Activated T-helper 9 cell treated with anti-CD3 and anti-CD28 coated beads, Interleukin-2, amount 50 U/mL, for 16 hours (primary cell): ENCODE measurements around the gene NOP53.

ENCODE experiments used
- DNase-seq: peaks from one replicate; pipeline ENCODE4 v3.0.0-alpha.2; 2020; ENCODE audit warnings: low read depth

NOP53 gene

DNA sequence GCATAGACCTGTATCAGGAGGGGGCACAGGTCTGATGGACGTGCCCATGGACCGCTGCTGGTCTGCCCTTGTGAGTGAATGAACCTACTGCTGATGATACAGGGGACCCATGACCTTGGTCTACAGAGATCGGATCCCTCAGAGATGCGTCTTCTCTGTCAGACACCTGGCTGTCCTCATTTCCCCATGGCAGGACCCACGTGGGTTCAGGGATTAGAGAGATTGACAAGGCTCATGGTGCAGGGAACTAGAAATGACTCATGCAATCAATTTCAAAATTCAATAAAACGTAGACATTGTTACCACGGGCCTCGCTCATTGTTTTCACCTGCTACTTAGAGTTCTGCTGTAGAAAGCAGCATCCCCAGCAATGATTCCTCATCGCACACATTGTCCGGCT, 60.0 kb downstream of the NOP53 start:
- DNase-seq: no peak

GRCh38 chr19:47806435-47806834, 61.1 kb downstream of the NOP53 start:
- DNase-seq: no peak
